GM19463 (cell line): ENCODE measurements around the gene NPAS2.

Source experiments
- ATAC-seq: cut with Tn5 transposase; IDR thresholded peaks from one replicate; pipeline ENCODE4 v1.9.1; 2021; ENCODE audit warnings: mild to moderate bottlenecking, moderate library complexity; ENCODE audit not compliant: unreplicated experiment

Gene NPAS2

GRCh38 chr2:100820523-100821254 lies 750 bp downstream of the NPAS2 start:
- no peak for ATAC-seq

DNA sequence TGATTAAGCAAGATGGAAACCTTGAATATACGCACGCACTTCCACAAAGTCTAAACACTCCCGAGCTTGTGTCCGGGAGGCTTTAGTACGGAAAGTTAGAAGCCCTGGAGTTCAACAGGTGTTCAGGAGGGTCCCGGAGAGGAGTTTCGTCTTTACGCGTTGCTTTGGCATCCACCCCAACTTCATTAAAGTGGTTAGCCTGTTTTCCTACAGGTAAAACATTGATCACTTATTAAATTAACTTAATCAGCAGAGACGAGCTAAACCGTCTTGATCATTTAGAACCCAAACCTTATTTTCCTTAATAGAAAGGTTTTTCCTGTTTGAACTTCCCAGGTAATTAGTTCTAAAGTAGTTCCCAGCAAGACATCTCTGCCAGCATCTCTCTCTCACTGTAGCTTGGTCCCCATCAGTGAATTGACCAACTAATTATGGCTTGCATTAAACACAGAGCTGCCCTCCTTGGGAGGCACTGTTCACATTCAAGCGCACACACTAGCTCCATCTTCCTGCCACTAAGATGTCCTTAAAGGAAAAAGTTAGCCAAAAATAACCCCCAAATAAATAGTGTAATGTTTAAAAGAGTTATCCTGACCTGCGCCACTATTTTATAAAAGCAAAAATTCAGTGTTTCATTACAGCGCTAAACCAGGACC lies 1.4 kb downstream of the NPAS2 start:
- ATAC-seq = no peak

GRCh38 chr2:100821911-100822265 lies 1.9 kb downstream of the NPAS2 start:
- no peak for ATAC-seq

- ATAC-seq = no peak
Measured at GRCh38 chr2:100822587-100823248, 2.8 kb downstream of the NPAS2 start.

- no peak for ATAC-seq
Measured at GRCh38 chr2:100823665-100824438, 3.9 kb downstream of the NPAS2 start.

- ATAC-seq = no peak
Measured at GRCh38 chr2:100824842-100825241, 4.9 kb downstream of the NPAS2 start.

DNA sequence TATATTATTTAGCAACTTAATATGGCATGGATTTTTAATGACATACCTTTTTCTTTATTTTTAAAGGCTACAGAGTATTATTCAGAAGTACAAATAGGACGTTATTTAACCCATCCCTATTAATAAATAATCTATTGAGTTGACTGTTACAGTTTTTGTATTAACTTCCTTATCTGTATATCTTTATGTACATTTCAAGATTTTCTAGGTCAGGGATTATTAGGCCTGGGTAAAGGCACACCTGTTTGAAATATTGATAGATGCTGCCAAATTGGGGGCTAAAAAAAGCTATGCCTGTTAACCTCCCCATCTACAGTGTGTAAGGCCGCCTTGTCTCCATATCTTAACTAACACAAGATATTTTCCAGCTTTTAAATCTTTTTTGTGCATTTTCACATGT lies 6.6 kb downstream of the NPAS2 start:
- no peak for ATAC-seq

GRCh38 chr2:100831158-100831750 lies 11.3 kb downstream of the NPAS2 start:
- ATAC-seq = no peak

DNA sequence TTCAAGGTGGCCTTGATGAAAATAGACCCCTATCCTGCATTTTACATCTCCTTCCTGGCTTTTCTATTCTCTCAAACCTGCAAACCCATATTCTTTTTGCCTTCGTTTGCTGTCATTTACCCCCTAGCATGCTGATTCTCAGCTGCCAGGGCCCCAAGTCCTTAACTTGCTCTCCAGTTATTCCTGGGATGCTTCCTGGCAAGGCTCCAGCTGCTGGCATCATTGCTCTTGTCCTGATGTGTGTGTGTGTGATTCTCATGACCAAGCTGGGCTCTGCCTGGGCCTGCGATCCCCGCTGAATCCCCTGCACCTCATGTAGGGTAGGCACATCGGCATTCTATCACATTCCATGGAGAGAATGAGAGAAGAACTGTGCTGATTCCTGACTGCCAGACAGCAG lies 11.9 kb downstream of the NPAS2 start:
- no peak for ATAC-seq

- no peak for ATAC-seq
Measured at GRCh38 chr2:100832885-100833284, 12.9 kb downstream of the NPAS2 start.

- ATAC-seq = no peak
Measured at GRCh38 chr2:100833331-100833730, 13.4 kb downstream of the NPAS2 start.

DNA sequence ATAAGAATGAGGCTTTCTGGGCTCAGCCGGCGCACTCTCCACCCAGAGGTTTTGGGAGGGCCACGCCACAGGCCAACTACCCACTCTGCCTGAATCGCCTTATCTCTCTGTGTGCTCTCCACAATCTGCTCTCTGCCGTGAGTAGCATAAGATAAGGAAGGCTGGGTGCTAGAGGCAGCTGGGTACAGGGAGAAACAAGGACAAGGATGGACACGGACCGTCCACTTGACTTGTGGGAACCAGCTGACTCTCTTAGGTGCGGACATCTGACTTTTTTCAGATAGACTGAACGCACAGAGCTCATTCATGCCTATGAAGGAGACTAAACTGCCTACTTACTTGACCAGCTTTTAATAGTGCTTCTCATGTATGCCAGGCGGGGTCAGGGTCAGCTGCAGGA lies 14.3 kb downstream of the NPAS2 start:
- no peak for ATAC-seq

GRCh38 chr2:100835006-100835659 lies 15.2 kb downstream of the NPAS2 start:
- ATAC-seq = no peak

- no peak for ATAC-seq
Measured at GRCh38 chr2:100840519-100840918, 20.6 kb downstream of the NPAS2 start.

GRCh38 chr2:100842241-100842922 lies 22.4 kb downstream of the NPAS2 start:
- ATAC-seq = no peak

GRCh38 chr2:100844514-100844913 lies 24.6 kb downstream of the NPAS2 start:
- ATAC-seq = no peak

DNA sequence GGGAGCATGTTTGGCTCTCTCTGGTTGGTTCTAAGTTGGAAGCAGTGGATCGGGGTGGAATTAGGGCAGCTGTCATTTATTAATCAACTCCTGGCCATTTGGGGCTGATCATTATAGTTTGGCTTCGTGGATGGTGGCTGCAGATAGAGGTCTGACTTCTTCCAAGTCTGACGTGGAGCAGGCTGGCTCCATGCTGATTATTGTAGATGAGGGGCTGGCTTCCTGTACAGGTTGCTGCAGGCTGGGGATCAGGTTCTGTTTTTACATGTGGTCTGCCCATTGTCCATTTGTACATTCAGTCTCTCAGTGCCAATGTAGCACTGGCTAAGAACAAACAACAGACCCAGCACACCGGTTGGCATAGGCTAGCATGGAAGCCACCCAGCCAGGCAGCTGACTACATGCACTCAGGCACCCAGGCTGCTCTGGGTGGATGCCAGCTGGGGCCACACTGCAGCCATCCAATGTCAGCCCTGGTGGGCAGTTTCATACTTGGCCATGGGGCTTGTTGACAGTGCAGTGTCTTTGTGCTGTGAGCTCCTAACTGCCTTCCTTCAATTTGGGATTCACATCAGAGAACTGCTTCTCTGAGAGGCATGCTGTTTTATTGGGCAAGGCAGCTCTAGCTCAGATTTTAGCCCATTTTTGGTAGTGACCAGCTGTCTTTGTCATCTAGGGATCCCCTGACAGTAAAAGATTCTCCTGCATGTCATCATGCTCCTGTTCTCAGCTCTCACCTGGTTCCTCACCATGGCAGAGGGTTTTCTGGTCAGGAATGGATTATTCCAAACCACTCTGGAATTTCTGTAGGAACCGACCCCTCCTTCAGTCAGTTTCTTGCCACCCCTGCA lies 25.4 kb downstream of the NPAS2 start:
- no peak for ATAC-seq

DNA sequence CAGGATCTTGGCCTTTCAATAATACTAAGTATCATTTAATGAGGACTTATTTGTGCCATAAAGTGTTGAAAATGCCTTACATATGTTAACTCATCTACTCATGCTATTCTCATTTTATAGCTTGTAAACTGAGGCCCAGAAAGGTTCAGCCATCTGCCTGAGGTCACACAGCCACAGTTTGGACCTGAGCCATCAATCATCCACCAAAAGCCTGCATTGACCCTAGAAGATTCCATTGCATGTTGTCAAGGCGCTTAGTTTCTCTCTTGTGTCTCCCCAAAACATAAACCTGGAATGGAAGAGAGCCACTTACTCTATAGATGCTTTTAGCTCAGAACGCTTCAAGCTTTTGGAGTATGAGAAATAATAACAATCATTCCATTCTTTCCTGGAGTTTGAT lies 26.8 kb downstream of the NPAS2 start:
- ATAC-seq = no peak

DNA sequence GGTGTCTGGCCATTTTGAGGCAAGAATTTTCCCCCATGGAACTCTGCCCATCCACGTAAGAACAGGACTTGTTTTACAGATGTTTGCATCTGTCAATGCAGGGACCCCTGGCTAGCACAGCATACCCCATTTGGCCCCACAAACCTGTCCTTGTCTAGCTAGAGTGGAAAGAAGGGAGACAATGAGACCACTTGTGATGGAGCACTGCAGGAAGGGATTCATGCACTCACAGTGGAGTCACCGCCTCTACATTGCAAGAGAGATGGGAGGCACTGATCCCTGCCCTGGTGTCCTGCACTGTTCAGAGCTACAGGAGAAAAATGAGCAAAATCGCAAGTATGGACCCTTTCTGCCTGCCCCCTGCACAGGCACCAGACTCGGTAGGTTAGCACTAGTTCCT lies 32.5 kb downstream of the NPAS2 start:
- no peak for ATAC-seq
